HG03378 (cell line): ENCODE data around the gene ADAMTS20.

Source experiments
- ATAC-seq: cut with Tn5 transposase; IDR thresholded peaks from one replicate; pipeline ENCODE4 v1.9.1; 2021; ENCODE audit warnings: mild to moderate bottlenecking, moderate library complexity; ENCODE audit not compliant: unreplicated experiment

Gene ADAMTS20

DNA sequence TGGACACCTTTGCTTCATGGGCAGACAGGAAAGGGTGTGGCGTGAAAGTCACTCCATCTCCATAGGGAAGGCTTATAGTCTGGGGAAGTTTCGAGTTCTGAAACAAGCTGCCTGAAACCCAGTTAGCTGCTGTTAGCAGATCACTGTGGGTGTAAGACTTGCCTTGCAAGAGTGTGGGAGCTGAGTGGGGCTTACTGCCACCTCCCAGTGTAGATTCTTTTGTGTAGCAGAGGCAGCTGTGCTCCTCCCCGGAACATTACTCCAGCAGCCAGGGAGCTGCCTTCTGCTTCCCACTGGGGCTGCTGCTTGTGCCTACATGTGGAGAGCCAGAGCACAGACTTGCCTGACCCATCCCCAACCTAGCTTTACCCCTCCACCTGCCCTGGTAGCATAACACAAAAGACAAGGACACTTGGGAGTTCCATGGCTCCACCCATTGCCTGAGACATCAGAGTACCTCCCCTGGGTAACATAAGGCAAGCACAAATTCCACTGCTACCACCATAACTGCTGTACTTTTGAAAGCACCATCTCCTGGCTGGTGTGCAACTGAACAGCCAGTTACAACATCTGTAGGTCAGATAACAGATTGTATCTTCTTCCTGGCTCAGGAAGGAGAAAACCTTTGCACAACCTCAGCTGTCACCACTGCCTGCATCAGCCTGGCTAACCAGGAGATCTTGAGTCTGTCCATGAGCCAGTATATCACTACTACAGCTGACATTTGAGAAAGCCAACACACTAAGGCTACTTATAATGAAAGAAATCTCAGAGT is 69.5 kb downstream of the ADAMTS20 start:
- ATAC-seq: no peak

DNA sequence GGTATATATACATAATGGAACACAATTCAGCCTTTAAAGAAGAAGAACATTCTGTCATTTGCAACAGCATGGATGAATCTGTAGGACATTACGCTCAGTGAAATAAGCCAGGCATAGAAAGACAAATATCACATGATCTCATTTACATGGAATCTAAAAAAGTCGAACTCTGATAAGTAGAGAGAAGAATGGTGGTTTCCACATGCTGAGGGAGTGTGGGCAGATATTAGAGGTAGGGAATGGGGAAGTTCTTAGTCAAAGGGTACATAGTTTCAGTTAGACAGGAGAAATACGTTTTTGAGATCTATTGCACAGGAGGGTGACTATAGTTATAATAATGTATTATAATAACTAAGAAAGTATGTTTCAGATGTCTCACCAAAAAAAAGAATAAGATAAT is 71.4 kb downstream of the ADAMTS20 start:
- ATAC-seq: no peak

DNA sequence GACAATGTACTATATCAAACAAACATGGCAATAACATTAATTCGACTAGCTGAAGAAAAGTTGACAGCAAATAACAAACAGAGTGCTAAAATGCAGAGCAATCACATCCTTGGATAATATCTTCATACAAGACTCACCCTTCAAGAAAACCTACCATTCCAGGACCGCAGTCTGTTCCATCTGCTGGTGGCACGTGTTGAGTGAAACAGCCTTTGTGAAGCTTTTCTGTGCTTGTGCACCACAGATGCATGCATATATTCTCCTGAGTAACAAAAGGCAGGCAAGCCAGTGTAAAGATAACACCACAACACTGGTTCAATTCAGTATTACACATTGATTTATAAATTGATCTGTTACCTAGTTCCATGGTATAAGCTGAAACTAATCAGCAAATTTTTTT is 89.3 kb downstream of the ADAMTS20 start:
- no peak for ATAC-seq

DNA sequence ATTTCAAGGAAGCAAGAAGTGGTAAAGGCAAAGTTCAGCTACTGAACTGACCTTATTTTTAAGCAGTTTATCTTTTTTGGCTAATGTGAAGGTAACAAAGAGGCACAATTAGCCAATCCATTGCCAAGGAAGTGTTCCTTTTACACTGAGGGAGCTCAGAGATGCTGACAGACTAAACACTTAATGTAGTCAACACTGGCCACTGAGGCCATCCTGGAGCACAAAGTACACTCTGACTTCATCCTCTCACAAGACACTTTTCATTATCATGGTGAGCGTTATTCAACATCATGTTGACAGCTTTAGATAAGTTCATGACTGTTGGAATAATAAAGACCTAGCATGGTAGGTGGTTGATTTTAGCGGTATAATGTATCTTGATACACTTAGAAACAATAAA is 89.9 kb downstream of the ADAMTS20 start:
- ATAC-seq: no peak

DNA sequence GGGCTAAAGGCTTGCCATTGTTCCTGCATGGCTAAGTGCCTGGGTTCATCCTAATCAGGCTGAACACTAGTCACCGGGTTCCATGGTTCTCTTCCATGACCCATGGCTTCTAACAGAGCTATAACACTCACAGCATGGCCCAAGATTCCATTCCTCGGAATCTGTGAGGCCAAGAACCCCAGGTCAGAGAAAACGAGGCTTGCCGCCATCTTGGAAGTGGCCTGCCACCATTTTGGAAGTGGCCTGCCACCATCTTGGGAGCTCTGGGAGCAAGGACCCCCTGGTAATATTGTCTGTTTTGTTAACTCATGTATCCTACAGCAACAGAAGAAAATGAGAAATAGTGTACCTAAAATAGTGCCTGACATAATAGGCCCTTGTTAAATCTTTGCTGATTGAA is 92.7 kb downstream of the ADAMTS20 start:
- ATAC-seq: no peak

DNA sequence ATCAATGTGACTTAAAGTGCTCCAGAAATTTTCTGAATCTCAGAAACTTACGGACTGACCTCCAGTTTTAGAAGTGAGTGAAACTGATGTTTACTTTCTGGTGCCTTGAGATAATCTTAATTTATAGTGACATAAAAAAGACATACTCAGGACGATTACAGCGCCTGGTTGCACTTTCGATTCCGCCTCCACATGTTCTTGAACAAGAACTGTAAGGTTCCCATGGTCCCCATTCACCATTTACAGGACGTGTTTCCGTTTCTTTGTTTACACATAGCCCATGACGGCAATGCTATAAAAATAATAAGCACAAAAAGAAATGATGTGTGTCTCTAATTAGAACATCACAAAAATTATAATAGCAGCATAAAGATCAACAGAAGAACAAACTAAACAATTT is 98.2 kb downstream of the ADAMTS20 start:
- no peak for ATAC-seq

DNA sequence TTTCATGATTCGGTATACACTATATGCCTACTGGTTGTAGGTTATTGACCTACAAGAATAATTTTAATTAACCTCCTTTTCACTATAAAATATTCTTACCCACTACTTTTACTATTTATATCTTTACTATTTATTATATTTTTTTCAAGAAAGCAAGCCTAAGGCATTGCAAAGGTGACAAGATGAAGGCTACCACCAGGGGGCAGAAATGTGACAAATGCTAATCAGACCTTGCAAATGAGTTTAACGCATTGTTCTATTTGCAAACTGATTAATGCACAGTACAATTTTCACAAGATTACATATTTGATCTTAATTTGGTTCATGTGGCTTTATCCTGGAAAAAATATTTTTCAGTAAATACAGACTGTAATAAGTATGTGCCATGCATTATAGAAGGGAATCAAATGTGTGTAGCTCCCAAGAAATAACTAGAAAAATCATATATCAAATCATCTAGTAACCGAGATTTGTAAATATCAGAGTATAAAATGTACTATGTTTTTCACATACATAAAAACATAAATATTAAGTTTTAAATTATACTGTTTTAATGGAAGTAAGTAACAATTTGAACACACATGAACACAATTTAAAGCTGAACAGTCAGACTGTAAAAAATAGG is 107.0 kb downstream of the ADAMTS20 start:
- ATAC-seq: peak; percentile 86

DNA sequence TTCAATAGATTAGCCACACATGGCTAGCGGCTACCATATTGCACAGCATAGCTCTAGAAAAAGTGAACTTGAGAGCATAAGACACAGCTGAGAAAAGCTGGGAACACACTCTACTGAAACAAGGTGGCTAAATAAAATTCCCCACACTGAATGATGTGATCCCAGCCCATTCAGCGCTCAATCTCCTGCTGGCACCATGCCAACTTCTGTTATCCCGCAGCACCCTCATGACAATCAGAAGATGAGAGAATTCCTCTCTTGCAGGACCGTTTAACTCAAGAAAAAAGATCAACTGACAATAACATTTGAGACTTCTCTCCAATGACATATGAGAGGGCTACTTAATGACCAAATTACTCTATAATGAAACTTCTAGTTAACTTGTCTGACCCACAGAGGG is 115.4 kb downstream of the ADAMTS20 start:
- ATAC-seq: no peak

DNA sequence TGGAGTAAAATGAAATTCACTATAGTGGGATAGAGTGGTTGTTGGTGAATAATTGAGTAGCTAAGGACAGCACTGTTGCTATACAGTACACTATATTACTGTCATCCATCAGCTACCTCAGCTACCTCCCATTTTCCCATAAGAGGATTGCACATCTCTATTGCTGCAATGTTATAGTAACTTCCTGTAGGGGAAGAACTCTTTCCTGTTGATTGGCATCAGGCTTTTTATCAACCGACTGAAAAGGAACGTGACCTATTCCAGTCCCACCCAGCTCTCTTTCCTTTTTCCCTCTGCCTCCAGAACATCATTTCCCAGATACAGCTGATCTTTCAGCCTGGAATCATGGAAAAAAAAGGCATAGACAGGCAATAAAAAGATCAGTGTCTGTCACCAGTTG is 117.4 kb downstream of the ADAMTS20 start:
- ATAC-seq: no peak

DNA sequence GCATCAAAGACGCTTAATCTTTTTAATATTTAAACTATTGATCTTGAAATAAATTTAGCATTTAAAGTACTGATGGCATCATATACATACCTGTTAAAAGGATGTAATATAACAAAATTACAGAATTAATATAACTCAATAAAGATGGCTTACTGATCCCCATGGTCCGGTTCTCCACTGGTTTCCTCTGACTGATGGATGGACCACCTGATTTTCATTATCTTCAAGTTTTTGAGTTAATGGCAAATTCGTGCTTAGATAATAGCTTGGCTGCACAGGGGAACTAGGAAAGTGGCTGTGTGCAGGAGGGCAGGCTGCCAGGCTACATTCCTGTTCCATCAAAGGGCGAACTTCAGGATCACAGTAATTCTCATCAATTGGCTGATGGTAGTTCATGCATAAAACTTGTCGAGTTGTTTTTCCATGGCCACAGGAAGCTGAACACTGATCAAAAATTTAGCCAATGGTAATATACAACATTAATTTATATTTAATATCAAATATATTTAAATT is 123.9 kb downstream of the ADAMTS20 start:
- no peak for ATAC-seq

DNA sequence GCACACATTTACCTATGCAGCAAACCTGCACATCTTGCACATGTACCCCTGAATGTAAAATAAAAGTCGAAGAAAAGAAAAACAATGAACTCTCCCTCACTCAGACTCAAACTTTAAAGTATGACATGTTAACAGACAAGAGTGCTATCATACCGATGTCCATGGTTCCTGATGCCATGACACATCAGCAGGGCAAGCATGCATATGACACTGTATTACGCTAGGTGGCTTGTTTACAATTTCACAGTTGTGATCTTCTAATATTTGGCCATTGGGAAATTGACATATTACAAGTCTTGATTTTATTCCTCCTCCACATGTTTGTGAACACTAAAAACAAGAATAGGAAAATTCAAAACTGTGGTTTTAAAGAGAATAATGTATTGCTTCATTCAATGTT is 126.6 kb downstream of the ADAMTS20 start:
- no peak for ATAC-seq

DNA sequence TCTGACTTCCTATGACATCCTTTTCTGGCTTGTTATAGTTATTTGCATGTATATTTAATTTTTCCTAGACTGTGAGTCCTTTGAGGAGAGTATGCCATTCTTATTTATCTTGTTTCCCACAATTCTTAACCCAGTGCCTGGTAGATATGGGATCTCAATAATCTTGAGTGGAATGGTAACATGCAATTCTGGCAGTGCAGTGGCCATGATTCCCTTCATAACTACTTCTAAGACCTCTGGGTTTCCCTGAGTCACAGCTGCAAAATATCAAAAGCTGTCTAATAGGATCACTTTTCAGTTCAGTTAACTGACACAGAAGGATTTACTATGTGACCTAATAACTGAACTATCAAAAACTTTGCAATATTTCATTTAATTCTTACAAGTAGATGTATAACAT is 135.0 kb downstream of the ADAMTS20 start:
- no peak for ATAC-seq

DNA sequence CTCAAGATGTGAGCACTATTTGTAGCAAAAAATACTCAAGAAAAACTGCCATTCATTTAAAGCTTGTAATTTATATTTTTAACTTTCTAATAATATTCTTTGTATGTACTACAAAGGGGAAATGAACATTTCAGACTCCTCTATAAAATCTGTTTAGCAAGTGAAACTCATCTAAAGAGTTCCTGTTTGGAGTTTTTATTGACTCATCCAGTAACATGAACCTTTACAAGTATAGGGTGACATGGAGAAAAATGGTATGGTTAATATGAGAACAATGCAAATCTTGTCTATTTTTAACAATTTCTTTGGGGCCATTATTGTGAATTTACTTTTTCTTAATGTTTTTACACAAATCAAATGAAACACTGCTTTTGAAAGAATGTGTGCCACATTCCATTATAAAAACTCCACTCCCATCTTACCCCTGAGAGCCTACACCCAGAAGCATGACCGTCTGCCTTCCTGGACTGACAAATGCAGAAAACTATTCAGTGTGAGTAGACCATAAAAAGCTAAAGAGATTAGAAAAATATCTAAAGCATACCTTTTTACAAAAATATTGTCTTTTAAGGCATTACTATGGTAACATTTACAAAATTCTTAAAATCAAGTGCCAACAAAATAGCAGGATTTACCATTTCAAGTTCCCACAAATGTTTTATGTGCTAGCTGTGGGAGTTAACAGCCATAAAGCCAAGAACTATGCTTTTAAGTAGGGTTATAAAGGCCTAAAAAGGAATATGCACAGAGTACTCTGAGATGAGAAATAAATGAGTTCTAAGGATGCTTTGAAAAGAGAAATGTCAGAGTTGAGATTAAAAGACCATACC is 144.0 kb downstream of the ADAMTS20 start:
- peak; percentile 93 for ATAC-seq

DNA sequence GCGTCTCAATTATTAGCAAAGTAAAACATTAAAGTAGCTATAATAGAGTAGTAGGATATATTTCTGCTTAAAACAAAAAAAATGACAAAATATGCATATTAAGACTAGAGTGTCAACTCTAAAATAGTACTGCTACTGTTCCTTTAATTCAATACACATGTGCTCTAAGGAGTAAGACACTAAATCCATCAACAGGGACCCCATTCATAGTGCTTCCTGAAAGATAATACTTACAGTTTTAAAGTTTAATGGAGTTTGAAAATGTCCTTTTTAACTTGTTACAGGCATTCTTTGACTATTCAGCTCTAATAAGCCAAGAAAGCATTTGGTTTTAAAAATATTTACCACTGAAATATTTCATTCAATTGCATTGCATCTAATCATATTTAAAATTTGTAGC is 145.2 kb downstream of the ADAMTS20 start:
- no peak for ATAC-seq

DNA sequence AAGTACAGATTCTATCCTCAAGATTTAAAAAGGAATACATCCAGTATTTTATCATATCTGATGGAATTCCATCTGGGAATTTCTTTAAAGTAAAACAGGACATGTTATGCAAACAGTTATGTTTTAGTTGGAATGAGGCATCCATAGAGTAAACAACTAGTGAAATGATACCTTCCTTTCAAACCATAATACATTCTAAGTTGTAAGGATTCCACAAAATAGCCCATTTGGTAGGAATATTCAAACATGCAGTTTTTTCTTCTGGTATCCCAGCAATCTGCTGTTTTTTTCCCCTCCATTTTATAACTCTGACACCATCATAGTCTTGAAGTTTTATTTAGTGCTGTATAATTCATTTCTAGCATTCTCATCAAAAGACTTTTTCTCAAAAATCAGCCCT is 149.6 kb downstream of the ADAMTS20 start:
- no peak for ATAC-seq

DNA sequence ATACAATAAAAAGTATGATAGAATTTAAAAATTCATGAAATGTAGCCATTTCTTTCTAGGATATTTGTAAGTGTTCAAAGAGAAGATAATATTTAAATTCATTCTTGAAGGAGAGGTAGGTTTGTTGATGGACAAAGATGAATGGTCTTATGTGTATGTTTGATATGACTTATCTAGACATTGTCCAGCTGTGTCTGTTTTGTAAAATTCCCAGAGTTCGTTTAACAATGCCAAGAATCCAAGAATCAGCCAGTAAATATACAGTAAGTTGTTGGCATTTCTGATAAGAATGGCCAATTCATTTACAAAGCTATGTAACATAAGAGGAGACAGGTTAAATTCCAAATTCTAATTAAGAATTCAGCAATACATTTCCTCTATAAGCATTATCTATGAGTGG is 150.9 kb downstream of the ADAMTS20 start:
- no peak for ATAC-seq

DNA sequence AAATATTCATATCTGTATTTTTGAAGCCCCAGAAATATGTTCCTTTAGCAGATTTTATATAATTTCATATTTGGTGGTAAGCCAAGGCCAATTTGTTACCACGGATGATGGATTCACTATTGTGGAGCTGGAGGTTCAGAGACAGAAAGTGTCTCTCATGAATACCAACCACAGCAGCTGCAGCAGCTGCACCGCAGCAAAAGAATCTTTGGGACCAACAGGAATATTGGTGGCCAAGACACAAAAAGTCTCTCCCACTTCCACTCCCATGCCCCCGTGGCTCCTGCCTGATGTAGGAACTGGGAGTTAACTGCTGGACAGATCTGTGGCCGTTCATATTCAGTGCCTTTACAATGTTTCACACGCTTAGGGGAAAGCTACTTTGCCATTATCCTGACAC is 155.3 kb downstream of the ADAMTS20 start:
- ATAC-seq: no peak

DNA sequence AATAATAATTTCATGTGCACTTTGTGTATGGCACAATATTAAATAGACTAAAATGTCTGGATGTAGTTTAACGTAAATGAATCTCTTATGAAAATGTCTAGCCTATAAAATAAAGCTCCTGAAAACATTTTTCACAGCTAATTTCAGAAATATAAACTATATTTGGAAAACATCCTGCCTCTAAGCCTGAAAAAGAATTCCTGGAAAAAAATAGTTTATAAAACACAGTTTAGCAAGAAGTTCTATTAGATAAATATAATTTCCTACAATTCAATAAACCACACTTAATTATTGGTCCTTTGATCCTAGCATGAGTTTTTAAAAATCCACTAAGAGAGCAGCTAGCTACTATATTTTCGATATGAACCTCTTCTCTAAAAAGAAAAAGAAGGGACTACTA is 159.9 kb downstream of the ADAMTS20 start:
- ATAC-seq: no peak

DNA sequence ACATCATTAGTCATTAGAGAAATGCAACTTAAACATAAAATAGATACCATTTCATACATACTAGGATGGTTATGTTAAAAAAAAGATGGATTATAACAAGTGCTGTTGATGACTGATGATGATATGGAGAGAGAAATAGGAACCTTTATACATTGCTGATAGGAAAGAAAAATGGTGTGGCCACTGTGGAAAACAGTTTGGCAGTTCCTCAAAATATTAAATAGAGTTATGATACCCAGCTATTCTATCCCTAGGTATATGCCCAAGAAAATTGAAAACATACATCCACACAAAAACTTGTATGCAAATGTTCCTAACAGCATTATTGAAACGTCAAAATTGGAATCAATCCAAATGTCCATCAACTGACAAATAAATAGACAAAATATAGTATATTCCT is 170.1 kb downstream of the ADAMTS20 start:
- no peak for ATAC-seq

DNA sequence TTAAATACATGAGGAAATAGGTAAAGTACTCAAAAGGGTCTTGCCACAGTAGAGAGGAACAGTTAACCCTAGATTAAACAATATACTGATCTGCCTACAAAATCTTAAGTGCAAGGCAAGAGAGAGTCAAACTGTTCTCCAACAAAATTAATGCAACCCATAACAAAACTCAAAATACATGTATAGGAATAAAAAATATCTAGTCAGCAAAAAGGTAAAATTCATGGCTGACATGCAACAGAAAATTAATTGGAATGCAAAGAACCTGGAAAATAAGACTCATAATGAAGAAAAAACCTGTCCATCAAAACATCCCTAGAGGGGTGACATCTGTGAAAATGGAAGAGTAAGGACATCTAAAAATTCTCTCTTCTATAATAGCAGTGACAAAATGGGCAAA is 173.6 kb downstream of the ADAMTS20 start:
- no peak for ATAC-seq

DNA sequence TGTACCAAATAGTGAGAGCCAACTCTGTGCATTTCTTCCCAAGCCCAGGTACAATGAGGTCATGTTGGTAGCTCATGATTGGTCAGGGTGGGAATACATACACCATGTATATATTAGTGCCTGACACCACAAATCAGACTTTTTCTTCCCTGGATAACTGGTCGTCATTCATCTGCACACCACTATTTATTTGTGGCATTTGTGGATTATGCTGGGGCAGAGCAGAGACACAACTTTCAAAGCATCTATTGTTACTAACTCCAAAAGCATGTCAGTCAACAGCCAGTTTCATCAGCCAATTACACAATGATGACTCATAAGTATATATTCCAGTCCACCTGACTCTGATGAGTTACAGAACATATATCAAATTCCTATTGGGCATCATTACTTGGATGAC is 181.7 kb downstream of the ADAMTS20 start:
- no peak for ATAC-seq
